ENCODE measurements around the gene RAB27A. TPM values are rescaled to one million over a fixed set of nuclear protein-coding genes. Genes with fewer than 3 reads are reported as not detected.

RAB27A gene
- total and polyA plus RNA-seq, 10 of the 15 experiments (the other 5 are each of a cell fraction or from before 2014, with no cell fraction given), result 13.3 to 139 (median 35.2) TPM

DNA sequence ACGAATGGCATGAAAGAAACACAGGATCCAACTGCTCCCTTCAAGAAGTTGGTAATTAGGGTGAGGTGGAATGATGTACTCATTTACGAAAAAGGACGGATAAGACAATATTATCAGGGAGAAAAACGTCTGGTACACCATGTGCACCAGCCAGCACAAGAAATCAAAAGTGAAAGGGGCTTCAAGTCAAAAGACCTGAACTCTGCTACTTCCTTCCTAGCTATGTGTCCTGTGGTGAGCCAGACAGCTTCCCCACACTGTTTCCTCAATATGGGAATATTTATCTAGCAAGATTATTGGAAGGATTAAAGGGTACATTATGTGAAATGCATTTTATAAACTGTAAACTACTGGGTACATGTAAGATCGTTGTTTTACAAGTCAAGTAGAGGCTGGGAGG is 33.9 kb downstream of the RAB27A start:
- Histone ChIP-seq H3K4me1 (ENCODE audit: control insufficient read depth, insufficient read depth, low read length) (peaks cover 24% of the 10 kb centered on the region), H3K4me3 (peak overlapping the region; percentile 4; the same call in 1 of the 2 replicates), H2AFZ (ENCODE audit: control insufficient read depth, low read depth, low read length) (peak overlapping the region; percentile 61), H3K9ac (ENCODE audit: control insufficient read depth, insufficient read depth, low read length) (no peak overlapping the region), H3K79me2 (ENCODE audit: control insufficient read depth, insufficient read depth, low read length) (no peaks in the 10 kb centered on the region; the same call in 1 of the 2 replicates), H3K27ac (ENCODE audit: control insufficient read depth, insufficient read depth) (peak overlapping the region; percentile 4), H3K9me3 (replicated peaks; ENCODE audit: control insufficient read depth, insufficient read depth, low read length) (no peaks in the 10 kb centered on the region; the same call in 2 of the 3 replicates), H3K4me2 (ENCODE audit: control insufficient read depth, insufficient read depth) (peak overlapping the region; percentile 56), H3K27me3 (replicated peaks in 1 of 2; ENCODE audit: control insufficient read depth in 2 of 2, insufficient read depth in 2 of 2, low read length in 1 of 2) (no peaks in the 10 kb centered on the region), H3K36me3 (ENCODE audit: control insufficient read depth in 2 of 2, insufficient read depth in 2 of 2, low read length in 1 of 2) (no peaks in the 10 kb centered on the region; a peak in 1 of 4 replicates), H4K20me1 (ENCODE audit: control insufficient read depth, insufficient read depth) (no peaks in the 10 kb centered on the region)
- ChIA-PET CTCF (interaction anchor here (0.7 to 1.0 kb wide), 3 partner anchors 9 to 39 kb away, joined by 3 to 5 read pairs (median 3); no protein-coding TSS in a partner anchor), SMC1A (ENCODE audit: uncharacterized antibody, unreplicated experiment) (interaction anchor here (1.3 to 5.7 kb wide), 7 partner anchors 12 to 38 kb away, joined by 3 to 38 read pairs (median 5); no protein-coding TSS in a partner anchor), RAD21 (ENCODE audit: unreplicated experiment) (interaction anchor here (1.0 to 3.6 kb wide), 7 partner anchors 9 to 149 kb away, joined by 3 to 19 read pairs (median 4); no protein-coding TSS in a partner anchor), POLR2A (interaction anchor here (0.7 to 2.0 kb wide), 5 partner anchors 11 to 30 kb away, joined by 3 to 5 read pairs (median 4); no protein-coding TSS in a partner anchor)
- BruUV-seq (replicated peaks), result no TSS peak
- ATAC-seq, result peak; percentile 75
- no peak for FAIRE-seq
- DNase-seq (ENCODE audit: low read depth, low spot score), result no peak
- in situ Hi-C loops (cut with MboI) (no loop called here), intact Hi-C loops (cut with micrococcal nuclease; ENCODE audit: unreplicated experiment) (loop anchor here (2.0 to 5.0 kb wide), 2 partner anchors 33 kb away; partner anchors contain the start of gene RAB27A)
- WGBS (ENCODE audit: insufficient coverage, insufficient replicate concordance, low lambda C conversion rate, missing lambda C conversion rate), result 55% methylated on average over 5 of the region's 5 CpGs
- TF ChIP-seq ATF7 (IDR thresholded peaks at IDR 0.05; ENCODE audit: low read depth) (no peak), WRNIP1 (IDR thresholded peaks at IDR 0.05; ENCODE audit: borderline replicate concordance, low read depth, low read length) (no peak), REST (IDR thresholded peaks at IDR 0.05; ENCODE audit: low read depth, low read length) (no peak), ETV6 (conservative IDR thresholded peaks at IDR 0.05 in 1 of 2, IDR thresholded peaks at IDR 0.05 in 1 of 2; ENCODE audit: borderline replicate concordance in 1 of 2, low read depth in 1 of 2) (peak in 1 of 2 experiments; percentile 62; a peak in 1 of 4 replicates), SPI1 (IDR thresholded peaks at IDR 0.05; ENCODE audit: borderline replicate concordance, insufficient read depth, low read depth, low read length) (peak; percentile 30; the same call in 1 of the 2 replicates), IKZF2 (IDR thresholded peaks at IDR 0.05) (peak; percentile 12 to 37; a peak in 2 of 4 replicates), RELA (IDR thresholded peaks at IDR 0.05; ENCODE audit: borderline replicate concordance, partially characterized antibody) (no peak), IKZF1 (conservative IDR thresholded peaks at IDR 0.05) (peak; percentile 41; the same call in 1 of the 2 replicates)
- TF ChIP-seq, protein P1, sequence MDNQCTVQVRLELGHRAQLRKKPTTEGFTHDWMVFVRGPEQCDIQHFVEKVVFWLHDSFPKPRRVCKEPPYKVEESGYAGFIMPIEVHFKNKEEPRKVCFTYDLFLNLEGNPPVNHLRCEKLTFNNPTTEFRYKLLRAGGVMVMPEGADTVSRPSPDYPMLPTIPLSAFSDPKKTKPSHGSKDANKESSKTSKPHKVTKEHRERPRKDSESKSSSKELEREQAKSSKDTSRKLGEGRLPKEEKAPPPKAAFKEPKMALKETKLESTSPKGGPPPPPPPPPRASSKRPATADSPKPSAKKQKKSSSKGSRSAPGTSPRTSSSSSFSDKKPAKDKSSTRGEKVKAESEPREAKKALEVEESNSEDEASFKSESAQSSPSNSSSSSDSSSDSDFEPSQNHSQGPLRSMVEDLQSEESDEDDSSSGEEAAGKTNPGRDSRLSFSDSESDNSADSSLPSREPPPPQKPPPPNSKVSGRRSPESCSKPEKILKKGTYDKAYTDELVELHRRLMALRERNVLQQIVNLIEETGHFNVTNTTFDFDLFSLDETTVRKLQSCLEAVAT (IDR thresholded peaks at IDR 0.05), result peak; percentile 5; the same call in 1 of the 2 replicates
